OCI-LY1 (cell line): ENCODE data around the gene MCF2L.

Experiments used
- EZH2 ChIP-seq: fragments of 200-600 bp; sonication (generic), shearing (Covaris generic); IDR thresholded peaks from 2 replicates; pipeline ENCODE4 v1.8.0; 2017; ENCODE audit warnings: borderline replicate concordance, mixed run types, mild to moderate bottlenecking, antibody characterized with exemption, low read length, moderate library complexity, mixed read lengths
- TF ChIP-seq, protein P1 (sequence below): fragments of 200-600 bp; sonication (generic), shearing (Covaris generic); IDR thresholded peaks from 2 replicates; pipeline ENCODE4 v1.5.1; 2017; ENCODE audit warnings: mild to moderate bottlenecking, antibody characterized with exemption, low read length, moderate library complexity, mixed read lengths

DNA sequence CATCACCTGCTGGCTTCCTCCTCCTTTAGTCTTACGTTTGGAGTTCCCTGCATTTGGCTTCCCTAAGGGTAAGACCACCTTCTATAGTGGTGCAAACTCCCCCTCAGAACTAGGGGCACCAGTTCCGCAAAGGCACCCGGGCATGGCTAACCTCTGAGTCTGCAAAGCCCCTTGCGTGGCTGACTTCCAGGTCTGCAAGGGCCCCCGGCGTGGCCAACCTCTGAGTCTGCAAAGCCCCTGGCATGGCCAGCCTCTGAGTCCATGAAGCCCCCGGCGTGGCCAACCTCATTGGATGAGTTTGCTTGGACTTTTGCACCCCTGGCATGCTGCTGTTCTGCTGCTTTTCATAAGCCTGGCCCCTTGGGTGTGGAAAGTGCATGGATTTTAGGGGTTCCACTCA, 5.1 kb downstream of the MCF2L start:
- TF ChIP-seq, protein P1, sequence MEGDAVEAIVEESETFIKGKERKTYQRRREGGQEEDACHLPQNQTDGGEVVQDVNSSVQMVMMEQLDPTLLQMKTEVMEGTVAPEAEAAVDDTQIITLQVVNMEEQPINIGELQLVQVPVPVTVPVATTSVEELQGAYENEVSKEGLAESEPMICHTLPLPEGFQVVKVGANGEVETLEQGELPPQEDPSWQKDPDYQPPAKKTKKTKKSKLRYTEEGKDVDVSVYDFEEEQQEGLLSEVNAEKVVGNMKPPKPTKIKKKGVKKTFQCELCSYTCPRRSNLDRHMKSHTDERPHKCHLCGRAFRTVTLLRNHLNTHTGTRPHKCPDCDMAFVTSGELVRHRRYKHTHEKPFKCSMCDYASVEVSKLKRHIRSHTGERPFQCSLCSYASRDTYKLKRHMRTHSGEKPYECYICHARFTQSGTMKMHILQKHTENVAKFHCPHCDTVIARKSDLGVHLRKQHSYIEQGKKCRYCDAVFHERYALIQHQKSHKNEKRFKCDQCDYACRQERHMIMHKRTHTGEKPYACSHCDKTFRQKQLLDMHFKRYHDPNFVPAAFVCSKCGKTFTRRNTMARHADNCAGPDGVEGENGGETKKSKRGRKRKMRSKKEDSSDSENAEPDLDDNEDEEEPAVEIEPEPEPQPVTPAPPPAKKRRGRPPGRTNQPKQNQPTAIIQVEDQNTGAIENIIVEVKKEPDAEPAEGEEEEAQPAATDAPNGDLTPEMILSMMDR, result no peak
- TF ChIP-seq EZH2, result no peak
